Right atrium auricular region (tissue), 2 donors: ENCODE measurements around the gene CRYL1. TPM values are rescaled to one million over a fixed set of nuclear protein-coding genes. Genes with fewer than 3 reads are reported as not detected.

ENCODE experiments used
- DNase-seq: peaks from one replicate; pipeline ENCODE4 v3.0.0-alpha.2; 2019; ENCODE audit warnings: low spot score
- H3K27ac ChIP-seq, 2 donors: fragments of 200-600 bp; sonication (generic); 1 replicate in 1 of 2; 2 replicates in 1 of 2; pipeline ENCODE4 v1.5.1; 2016 to 2019
- H3K27me3 ChIP-seq, 2 donors: fragments of 200-600 bp; sonication (generic); one replicate each; pipeline versions ENCODE4 v1.5.1 to v1.6.0; 2017 to 2019
- H3K36me3 ChIP-seq: fragments of 200-600 bp; sonication (generic); one replicate; pipeline ENCODE4 v1.5.1; 2016
- H3K4me1 ChIP-seq, 2 donors: fragments of 200-600 bp; sonication (generic); one replicate each; pipeline versions ENCODE4 v1.5.1 to v1.6.0; 2017 to 2019
- H3K4me3 ChIP-seq, 2 donors: fragments of 200-600 bp; sonication (generic); 1 replicate in 1 of 2; 2 replicates in 1 of 2; pipeline ENCODE4 v1.5.1; 2017 to 2019; ENCODE audit warnings: mild to moderate bottlenecking in 1 of 2, moderate library complexity in 1 of 2
- H3K9me3 ChIP-seq, 2 donors: fragments of 200-600 bp; sonication (generic); one replicate each; pipeline ENCODE4 v1.5.1; 2019
- CTCF ChIP-seq, 2 donors: fragments of 200-600 bp; sonication (generic); IDR thresholded peaks; one replicate each; pipeline ENCODE4 v1.5.1; 2019; ENCODE audit warnings: antibody characterized with exemption in 2 of 2
- total RNA-seq, 2 donors: library from RNA; depleted of rRNA; stranded (reverse); fragments of >200 nt; gene quantifications; one replicate each; pipeline ENCODE4 v1.1.0, GENCODE V29; 2016

The CRYL1 gene
- total RNA-seq, 2 donors from 2014 or later = 26.5 to 27.9 TPM

- peaks cover 30% of the 10 kb centered on the region for H3K36me3 ChIP-seq
- no peak overlapping the region for H3K27ac ChIP-seq
- no peak overlapping the region for H3K4me3 ChIP-seq
- no peaks in the 10 kb centered on the region for H3K4me1 ChIP-seq
- no peaks in the 10 kb centered on the region for H3K9me3 ChIP-seq
- no peak for TF ChIP-seq CTCF (IDR thresholded peaks at IDR 0.05)
- no peaks in the 10 kb centered on the region for H3K27me3 ChIP-seq
- DNase-seq = no peak
Measured at GRCh38 chr13:20513466-20513995, 12.1 kb downstream of the CRYL1 start.

GRCh38 chr13:20512042-20512683, 13.5 kb downstream of the CRYL1 start:
- no peak overlapping the region for H3K4me3 ChIP-seq
- H3K9me3 ChIP-seq = no peaks in the 10 kb centered on the region
- H3K36me3 ChIP-seq = peaks cover 30% of the 10 kb centered on the region
- TF ChIP-seq CTCF (IDR thresholded peaks at IDR 0.05) = no peak
- H3K4me1 ChIP-seq = no peaks in the 10 kb centered on the region
- H3K27ac ChIP-seq = no peak overlapping the region
- no peak for DNase-seq
- H3K27me3 ChIP-seq = no peaks in the 10 kb centered on the region

GRCh38 chr13:20506696-20507095, 19.0 kb downstream of the CRYL1 start:
- TF ChIP-seq CTCF (IDR thresholded peaks at IDR 0.05) = no peak
- Histone ChIP-seq H3K4me1 (peaks cover 0 to 13% of the 10 kb centered on the region in 2 donors), H3K9me3 (no peaks in the 10 kb centered on the region), H3K27me3 (no peaks in the 10 kb centered on the region), H3K36me3 (peaks cover 20% of the 10 kb centered on the region), H3K27ac (peak overlapping the region; percentile 2 to 29), H3K4me3 (no peak overlapping the region)
- DNase-seq = no peak

GRCh38 chr13:20505405-20506366, 20.0 kb downstream of the CRYL1 start:
- peak overlapping the region in 1 of 2 donors; percentile 2 for H3K27ac ChIP-seq
- peaks cover 10% of the 10 kb centered on the region for H3K36me3 ChIP-seq
- no peaks in the 10 kb centered on the region for H3K9me3 ChIP-seq
- H3K4me3 ChIP-seq = no peak overlapping the region
- TF ChIP-seq CTCF (IDR thresholded peaks at IDR 0.05) = no peak
- H3K4me1 ChIP-seq = peaks cover 0 to 13% of the 10 kb centered on the region in 2 donors
- DNase-seq = no peak
- H3K27me3 ChIP-seq = no peaks in the 10 kb centered on the region

- no peak overlapping the region for H3K27ac ChIP-seq
- no peak for TF ChIP-seq CTCF (IDR thresholded peaks at IDR 0.05)
- DNase-seq = no peak
- no peaks in the 10 kb centered on the region for H3K27me3 ChIP-seq
- H3K36me3 ChIP-seq = no peaks in the 10 kb centered on the region
- peaks cover 0 to 13% of the 10 kb centered on the region in 2 donors for H3K4me1 ChIP-seq
- H3K4me3 ChIP-seq = no peak overlapping the region
- H3K9me3 ChIP-seq = no peaks in the 10 kb centered on the region
Measured at GRCh38 chr13:20503088-20504083, 22.3 kb downstream of the CRYL1 start.
